ENCODE results near the gene SLC22A2.

DNA sequence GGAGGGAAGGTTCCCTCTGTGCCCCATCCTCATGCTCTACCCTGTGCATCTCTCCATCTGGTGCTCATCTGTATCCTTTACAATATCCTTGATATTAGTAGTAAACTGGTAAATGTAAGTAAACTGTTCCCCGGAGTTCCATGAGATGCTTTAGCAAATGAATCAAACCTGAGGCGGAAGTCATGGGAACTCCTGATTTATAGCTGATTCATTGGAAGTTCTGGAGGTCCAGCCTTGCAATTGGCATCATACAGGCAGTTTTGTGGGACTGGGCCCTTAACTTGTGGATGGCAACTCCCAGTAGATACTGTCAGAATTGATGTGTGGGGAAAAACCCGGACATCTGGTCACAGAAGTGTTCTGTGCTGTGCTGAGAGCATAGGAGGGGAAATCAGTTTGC lies 11.2 kb upstream of the SLC22A2 start:
- TF ChIP-seq POLR2A (IDR thresholded peaks at IDR 0.05): no peak
- TF ChIP-seq, protein P1, sequence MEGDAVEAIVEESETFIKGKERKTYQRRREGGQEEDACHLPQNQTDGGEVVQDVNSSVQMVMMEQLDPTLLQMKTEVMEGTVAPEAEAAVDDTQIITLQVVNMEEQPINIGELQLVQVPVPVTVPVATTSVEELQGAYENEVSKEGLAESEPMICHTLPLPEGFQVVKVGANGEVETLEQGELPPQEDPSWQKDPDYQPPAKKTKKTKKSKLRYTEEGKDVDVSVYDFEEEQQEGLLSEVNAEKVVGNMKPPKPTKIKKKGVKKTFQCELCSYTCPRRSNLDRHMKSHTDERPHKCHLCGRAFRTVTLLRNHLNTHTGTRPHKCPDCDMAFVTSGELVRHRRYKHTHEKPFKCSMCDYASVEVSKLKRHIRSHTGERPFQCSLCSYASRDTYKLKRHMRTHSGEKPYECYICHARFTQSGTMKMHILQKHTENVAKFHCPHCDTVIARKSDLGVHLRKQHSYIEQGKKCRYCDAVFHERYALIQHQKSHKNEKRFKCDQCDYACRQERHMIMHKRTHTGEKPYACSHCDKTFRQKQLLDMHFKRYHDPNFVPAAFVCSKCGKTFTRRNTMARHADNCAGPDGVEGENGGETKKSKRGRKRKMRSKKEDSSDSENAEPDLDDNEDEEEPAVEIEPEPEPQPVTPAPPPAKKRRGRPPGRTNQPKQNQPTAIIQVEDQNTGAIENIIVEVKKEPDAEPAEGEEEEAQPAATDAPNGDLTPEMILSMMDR (IDR thresholded peaks at IDR 0.05): no peak
- no peak for TF ChIP-seq POLR2AphosphoS5 (IDR thresholded peaks at IDR 0.05)
- no peak for TF ChIP-seq EP300 (IDR thresholded peaks at IDR 0.05; ENCODE audit: low read depth)
